Fibroblast of lung (primary cell): ENCODE results near the gene NAA25. TPM values are rescaled to one million over a fixed set of nuclear protein-coding genes. Genes with fewer than 3 reads are reported as not detected.

Experiments
- DNase-seq, 2 donors: peaks; one replicate each; pipeline versions ENCODE4 v3.0.0 to v3.0.0-alpha.2; 2010; ENCODE audit warnings: low read depth in 2 of 2
- H2AFZ ChIP-seq: 2 replicates; pipeline ENCODE4 v1.5.1; 2012; ENCODE audit warnings: low read length, control low read depth, inconsistent platforms
- H3K27ac ChIP-seq: 2 replicates; pipeline ENCODE4 v1.5.1; 2011; ENCODE audit warnings: low read length, control low read depth; ENCODE audit not compliant: insufficient read depth
- H3K27me3 ChIP-seq: 2 replicates; pipeline ENCODE4 v1.5.1; 2011; ENCODE audit warnings: mild to moderate bottlenecking, low read length; ENCODE audit not compliant: control insufficient read depth, insufficient read depth
- H3K36me3 ChIP-seq: 2 replicates; pipeline ENCODE4 v1.5.1; 2011; ENCODE audit warnings: low read length; ENCODE audit not compliant: control insufficient read depth, insufficient read depth
- H3K4me1 ChIP-seq: 2 replicates; pipeline ENCODE4 v1.5.1; 2011; ENCODE audit warnings: low read length; ENCODE audit not compliant: control insufficient read depth, insufficient read depth; ENCODE audit errors: extremely low read depth
- H3K4me2 ChIP-seq: 2 replicates; pipeline ENCODE4 v1.5.1; 2011; ENCODE audit warnings: low read length, control low read depth; ENCODE audit not compliant: insufficient read depth; ENCODE audit errors: extremely low read depth
- H3K4me3 ChIP-seq, 4 experiments: fragments of 200-600 bp in 1 of 4; sonication (generic) in 1 of 4; replicated peaks in 1 of 4; 2 replicates each; pipeline ENCODE4 v1.5.1; 2011 to 2016; ENCODE audit warnings: low read length in 4 of 4, low read depth in 3 of 4, mild to moderate bottlenecking in 3 of 4, control low read depth in 2 of 4, inconsistent platforms in 1 of 4, mixed read lengths in 1 of 4; ENCODE audit not compliant: insufficient read depth in 1 of 4; ENCODE audit errors: control extremely low read depth in 1 of 4
- H3K79me2 ChIP-seq: 2 replicates; pipeline ENCODE4 v1.5.1; 2012; ENCODE audit warnings: mild to moderate bottlenecking, low read length, inconsistent platforms; ENCODE audit not compliant: control insufficient read depth, insufficient read depth
- H3K9ac ChIP-seq: 2 replicates; pipeline ENCODE4 v1.5.1; 2011; ENCODE audit warnings: mild to moderate bottlenecking, low read length, control low read depth; ENCODE audit not compliant: insufficient read depth
- H3K9me3 ChIP-seq: 2 replicates; pipeline ENCODE4 v1.5.1; 2012; ENCODE audit warnings: low read depth, low read length; ENCODE audit not compliant: control insufficient read depth, insufficient read depth
- H4K20me1 ChIP-seq: 2 replicates; pipeline ENCODE4 v1.5.1; 2011; ENCODE audit warnings: low read length; ENCODE audit not compliant: control insufficient read depth, insufficient read depth; ENCODE audit errors: extremely low read depth
- EZH2 ChIP-seq: IDR thresholded peaks from 2 replicates; pipeline ENCODE4 v1.5.1; 2012; ENCODE audit warnings: low read length, control low read depth, mild to moderate bottlenecking; ENCODE audit errors: missing control alignments
- polyA plus RNA-seq, 2 donors: library from polyadenylated mRNA; depleted of rRNA in 1 of 2; stranded (reverse) in 1 of 2; unstranded in 1 of 2; fragments of >200 nt; gene quantifications; 2 replicates each; pipeline ENCODE4 v1.2.1, GENCODE V29; 2011 to 2012; ENCODE audit warnings: missing spikeins in 1 of 2
- total RNA-seq: library from RNA; depleted of rRNA; stranded (reverse); fragments of >200 nt; gene quantifications from 2 replicates; pipeline ENCODE4 v1.2.1, GENCODE V29; 2014
- TF ChIP-seq, protein P1 (sequence below), 2 donors: IDR thresholded peaks in 1 of 2; conservative IDR thresholded peaks in 1 of 2; 1 replicate in 1 of 2; 2 replicates in 1 of 2; pipeline ENCODE4 v1.5.1; 2011 to 2012; ENCODE audit warnings: low read length in 2 of 2, control low read depth in 1 of 2, inconsistent platforms in 1 of 2, low read depth in 1 of 2, mild to moderate bottlenecking in 1 of 2

Gene NAA25
- total and polyA plus RNA-seq, 2 donors (not counting 1 experiment from before 2014, with no cell fraction given), result 18.8 to 19.4 TPM

DNA sequence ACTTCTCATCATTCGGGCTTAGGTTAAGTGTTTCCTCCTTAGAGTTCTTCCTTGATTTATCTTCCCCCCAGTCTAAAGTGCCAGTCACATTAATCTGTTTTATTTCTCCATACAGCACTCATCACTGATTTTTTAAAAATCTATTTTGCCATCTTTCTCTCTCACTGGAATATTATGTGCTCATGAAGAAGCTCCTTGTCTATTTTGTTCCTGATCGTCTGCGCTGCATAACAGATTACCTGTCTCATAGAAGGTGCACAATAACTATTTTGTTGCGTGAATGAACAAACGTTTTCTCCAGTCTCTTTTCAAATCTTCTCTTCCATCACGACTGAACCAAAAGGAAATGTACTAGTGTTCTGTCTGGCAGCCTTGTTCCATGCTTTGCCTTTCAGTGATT lies 92.6 kb downstream of the NAA25 start:
- DNase-seq, result no peak
- H3K4me3 ChIP-seq, result no peak overlapping the region
- no peak overlapping the region for H3K9ac ChIP-seq
- H3K27ac ChIP-seq, result no peak overlapping the region
- no peak overlapping the region for H2AFZ ChIP-seq
- no peaks in the 10 kb centered on the region for H3K9me3 ChIP-seq
- H3K36me3 ChIP-seq, result peaks cover 11% of the 10 kb centered on the region
- peaks cover 59% of the 10 kb centered on the region for H3K79me2 ChIP-seq
- no peaks in the 10 kb centered on the region for H4K20me1 ChIP-seq
- TF ChIP-seq EZH2, result no peak
- TF ChIP-seq, protein P1, sequence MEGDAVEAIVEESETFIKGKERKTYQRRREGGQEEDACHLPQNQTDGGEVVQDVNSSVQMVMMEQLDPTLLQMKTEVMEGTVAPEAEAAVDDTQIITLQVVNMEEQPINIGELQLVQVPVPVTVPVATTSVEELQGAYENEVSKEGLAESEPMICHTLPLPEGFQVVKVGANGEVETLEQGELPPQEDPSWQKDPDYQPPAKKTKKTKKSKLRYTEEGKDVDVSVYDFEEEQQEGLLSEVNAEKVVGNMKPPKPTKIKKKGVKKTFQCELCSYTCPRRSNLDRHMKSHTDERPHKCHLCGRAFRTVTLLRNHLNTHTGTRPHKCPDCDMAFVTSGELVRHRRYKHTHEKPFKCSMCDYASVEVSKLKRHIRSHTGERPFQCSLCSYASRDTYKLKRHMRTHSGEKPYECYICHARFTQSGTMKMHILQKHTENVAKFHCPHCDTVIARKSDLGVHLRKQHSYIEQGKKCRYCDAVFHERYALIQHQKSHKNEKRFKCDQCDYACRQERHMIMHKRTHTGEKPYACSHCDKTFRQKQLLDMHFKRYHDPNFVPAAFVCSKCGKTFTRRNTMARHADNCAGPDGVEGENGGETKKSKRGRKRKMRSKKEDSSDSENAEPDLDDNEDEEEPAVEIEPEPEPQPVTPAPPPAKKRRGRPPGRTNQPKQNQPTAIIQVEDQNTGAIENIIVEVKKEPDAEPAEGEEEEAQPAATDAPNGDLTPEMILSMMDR (conservative IDR thresholded peaks at IDR 0.05 in 1 of 2, IDR thresholded peaks at IDR 0.05 in 1 of 2; ENCODE audit: low read depth in 1 of 2, low read length in 2 of 2), result no peak
- H3K27me3 ChIP-seq, result no peaks in the 10 kb centered on the region
- H3K4me2 ChIP-seq, result no peak overlapping the region
- H3K4me1 ChIP-seq, result peaks cover 18% of the 10 kb centered on the region

DNA sequence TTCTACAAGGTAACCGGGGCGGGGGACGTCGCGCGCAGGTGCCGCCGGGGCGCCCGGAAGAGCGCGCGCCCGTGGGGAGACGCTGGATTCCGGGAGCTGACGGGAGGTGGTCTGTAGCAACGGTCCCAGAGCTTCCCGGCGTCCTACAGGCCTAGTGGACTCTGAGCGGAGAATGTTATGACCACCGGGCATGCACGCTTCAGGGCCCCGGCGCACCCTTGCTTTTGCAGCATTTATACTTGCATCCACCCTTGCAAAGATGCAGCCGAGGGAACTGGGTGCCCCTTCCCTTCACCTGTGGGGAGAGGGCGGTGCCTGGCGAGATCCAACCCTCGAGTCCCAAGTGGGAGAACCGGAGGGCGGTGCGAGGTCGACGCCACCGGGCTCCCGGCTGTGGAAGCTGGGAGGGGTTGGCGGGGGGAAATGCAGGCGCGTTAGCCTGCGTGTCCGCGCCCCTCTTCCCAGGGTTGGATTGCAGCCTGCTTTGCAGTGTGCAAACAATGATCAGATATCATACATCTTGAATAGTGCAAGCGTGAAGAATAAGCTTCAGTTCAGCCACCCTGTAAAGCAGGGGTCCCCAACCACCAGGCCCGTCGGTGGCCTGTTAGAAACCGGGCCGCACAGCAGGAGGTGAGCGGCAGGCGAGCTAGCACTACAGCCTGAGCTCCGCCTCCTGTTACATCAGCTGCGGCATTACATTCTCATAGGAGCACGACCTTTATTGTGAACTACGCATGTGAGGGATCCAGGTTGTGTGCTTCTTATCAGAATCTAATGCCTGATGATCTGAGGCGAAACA lies 94.8 kb downstream of the NAA25 start:
- DNase-seq, result peak; percentile 74 to 76
- Histone ChIP-seq H3K9me3 (no peaks in the 10 kb centered on the region), H3K36me3 (peaks cover 4% of the 10 kb centered on the region), H4K20me1 (no peaks in the 10 kb centered on the region), H3K27me3 (no peaks in the 10 kb centered on the region), H3K79me2 (peaks cover 42% of the 10 kb centered on the region), H3K9ac (peak overlapping the region; percentile 75), H3K4me1 (peaks cover 10% of the 10 kb centered on the region), H3K4me3 (peak overlapping the region; percentile 70 to 97 (median 84)), H3K27ac (peak overlapping the region; percentile 81), H3K4me2 (peak overlapping the region; percentile 18), H2AFZ (peak overlapping the region; percentile 76)
- no peak for TF ChIP-seq EZH2
- TF ChIP-seq, protein P1 (conservative IDR thresholded peaks at IDR 0.05 in 1 of 2, IDR thresholded peaks at IDR 0.05 in 1 of 2; ENCODE audit: low read depth in 1 of 2, low read length in 2 of 2), result no peak

DNA sequence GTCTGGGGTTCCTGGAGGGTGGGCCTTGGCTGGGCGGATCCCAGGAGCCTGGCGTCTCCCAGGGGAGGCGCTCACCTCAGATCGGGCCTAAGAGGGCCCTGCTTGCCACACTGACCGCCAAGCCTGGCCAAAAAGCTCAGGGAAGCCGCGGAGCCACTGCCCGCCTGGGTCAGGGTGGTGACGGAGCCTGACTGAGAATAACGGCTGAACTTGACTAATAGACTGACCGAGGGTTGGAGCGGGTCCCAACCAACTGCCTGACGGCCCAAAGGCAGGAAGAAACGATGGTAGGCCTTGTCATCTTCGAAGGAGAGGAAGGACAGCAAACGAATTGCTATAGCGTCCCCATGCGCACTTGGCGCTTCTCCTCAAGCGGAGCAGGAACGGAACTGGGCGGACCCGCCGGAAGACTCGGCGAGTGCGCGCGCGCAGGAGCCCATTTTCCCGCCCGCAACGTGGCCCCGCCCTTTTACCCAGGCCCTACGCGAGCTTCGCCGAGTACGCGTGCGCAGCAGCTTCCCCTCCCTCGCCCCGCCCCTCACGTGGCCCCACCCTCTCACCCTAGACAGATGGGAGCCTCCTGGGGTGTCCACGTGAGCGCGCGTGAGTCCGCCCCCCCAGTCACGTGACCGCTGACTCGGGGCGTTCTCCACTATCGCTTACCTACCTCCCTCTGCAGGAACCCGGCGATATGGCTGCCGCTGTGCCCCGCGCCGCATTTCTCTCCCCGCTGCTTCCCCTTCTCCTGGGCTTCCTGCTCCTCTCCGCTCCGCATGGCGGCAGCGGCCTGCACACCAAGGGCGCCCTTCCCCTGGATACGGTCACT lies 95.6 kb downstream of the NAA25 start, which contains the start of the genes ERP29 and TMEM116:
Gene ERP29, plus strand, starts transcription at position 652 of the 826 bp plus-strand sequence. Its CDS starts 40 bp downstream, at position 692.
Gene TMEM116, minus strand, starts transcription at position 391 of the 826 bp plus-strand sequence. CDS start 7,895 bp downstream, outside the sequence.
- peak within 1 kb of the TSS; percentile 95 for H3K4me2 ChIP-seq
- peaks cover 6% of the 10 kb centered on the region for H3K4me1 ChIP-seq
- H3K9me3 ChIP-seq, result no peaks in the 10 kb centered on the region
- peak within 1 kb of the TSS; percentile 86 for H3K9ac ChIP-seq
- peak; percentile 96 to 99 for DNase-seq
- H4K20me1 ChIP-seq, result no peaks in the 10 kb centered on the region
- H2AFZ ChIP-seq, result peak within 1 kb of the TSS; percentile 97
- TF ChIP-seq, protein P1 (conservative IDR thresholded peaks at IDR 0.05 in 1 of 2, IDR thresholded peaks at IDR 0.05 in 1 of 2; ENCODE audit: low read depth in 1 of 2, low read length in 2 of 2), result peak; percentile 49 to 53
- no peak for TF ChIP-seq EZH2
- H3K36me3 ChIP-seq, result peaks cover 4% of the 10 kb centered on the region
- peak within 1 kb of the TSS; percentile 95 for H3K27ac ChIP-seq
- H3K27me3 ChIP-seq, result no peaks in the 10 kb centered on the region
- peaks cover 37% of the 10 kb centered on the region for H3K79me2 ChIP-seq
- H3K4me3 ChIP-seq, result peak within 1 kb of the TSS; percentile 84 to 97 (median 92)
